Aorta (tissue), 5 donors: ENCODE data around the gene MTFMT. TPM values are rescaled to one million over a fixed set of nuclear protein-coding genes. Genes with fewer than 3 reads are reported as not detected.

Source experiments
- ATAC-seq: fragments of 200-7000 bp; cut with Tn5 transposase; one replicate; pipeline ENCODE4 v1.9.1; 2022; ENCODE audit warnings: moderate library complexity; ENCODE audit not compliant: low FRiP score
- DNase-seq, 2 donors: peaks; one replicate each; pipeline ENCODE4 v3.0.0-alpha.2; 2020
- H3K27ac ChIP-seq, 2 donors: one replicate each; pipeline ENCODE4 v1.5.1; 2013; ENCODE audit warnings: low read length in 2 of 2, mild to moderate bottlenecking in 2 of 2, moderate library complexity in 2 of 2, control low read depth in 1 of 2, inconsistent platforms in 1 of 2, low read depth in 1 of 2
- H3K27me3 ChIP-seq, 2 donors: one replicate each; pipeline ENCODE4 v1.6.1; 2013; ENCODE audit warnings: control low read depth in 1 of 2, low read length in 1 of 2, mild to moderate bottlenecking in 1 of 2, moderate library complexity in 1 of 2; ENCODE audit not compliant: insufficient read depth in 2 of 2, control insufficient read depth in 1 of 2
- H3K36me3 ChIP-seq, 2 donors: one replicate each; pipeline ENCODE4 v1.6.1; 2013; ENCODE audit warnings: control low read depth in 1 of 2, low read length in 1 of 2, mild to moderate bottlenecking in 1 of 2; ENCODE audit not compliant: insufficient read depth in 2 of 2, control insufficient read depth in 1 of 2
- H3K4me1 ChIP-seq, 2 donors: one replicate each; pipeline ENCODE4 v1.6.1; 2013; ENCODE audit warnings: low read length in 2 of 2, control low read depth in 1 of 2, mild to moderate bottlenecking in 1 of 2, moderate library complexity in 1 of 2; ENCODE audit not compliant: insufficient read depth in 2 of 2, control insufficient read depth in 1 of 2
- H3K4me3 ChIP-seq, 2 donors: one replicate each; pipeline ENCODE4 v1.5.1; 2013; ENCODE audit warnings: low read length in 2 of 2, control low read depth in 1 of 2, mild to moderate bottlenecking in 1 of 2
- H3K9me3 ChIP-seq: one replicate; pipeline ENCODE4 v1.6.1; 2013; ENCODE audit warnings: mild to moderate bottlenecking, low read length; ENCODE audit not compliant: control insufficient read depth
- WGBS, 2 donors: extraction: QIAGEN DNeasy Blood & Tissue Kit; methylation state at CpG; one replicate each; pipeline ENCODE4 v1.1.7; 2013; 5-methylcytosine and 5-hydroxymethylcytosine counted together
- intact Hi-C, 2 donors: fragments of 100-400 bp; cut with DNase I; formaldehyde crosslinking; loops; one replicate each; pipeline versions ENCODE4 v1.14.2 to v1.15.0; 2022
- polyA plus RNA-seq, 2 donors: library from polyadenylated mRNA; stranded (reverse); fragments of 200-250 nt; gene quantifications; one replicate each; pipeline ENCODE4 v1.2.3, GENCODE V29; 2013
- total RNA-seq, 2 donors: library from RNA; stranded (reverse); fragmentation: NEBNext Ultra II Directional; extraction: Animal tissue kit (Norgen Biotek cat#: 25700); gene quantifications; one replicate each; pipeline ENCODE4 v1.2.1, GENCODE V29; 2021
- donor health status: healthy with polysubstance abuse.
- donor health status: Bipolar disorder and iron deficiency.
- donor health status: DM: no; HTN: no; CAD: no.
- donor health status: DM: no; HTN: no; CAD: no.
- donor health status: DM: yes; HTN: yes; CAD: no.

MTFMT gene
- total and polyA plus RNA-seq, 4 donors: 6.1 to 15.2 (median 11.1) TPM

- intact Hi-C loops: loop anchor here in 1 of 2 donors (10.0 kb wide), 1 partner anchor 237 kb away; no protein-coding TSS in a partner anchor
- peaks cover 0 to 1% of the 10 kb centered on the region in 2 donors for H3K36me3 ChIP-seq
- H3K27me3 ChIP-seq: no peaks in the 10 kb centered on the region
- WGBS, 2 donors: 89 to 100% methylated on average over 1 of the region's 1 CpG
- DNase-seq (no peak), ATAC-seq (no peak)
- no peaks in the 10 kb centered on the region for H3K9me3 ChIP-seq
- H3K27ac ChIP-seq: no peak overlapping the region
- no peak overlapping the region for H3K4me3 ChIP-seq
- H3K4me1 ChIP-seq: no peaks in the 10 kb centered on the region
These were observed 7.9 kb upstream of the MTFMT start for GRCh38 chr15:65037309-65037708.

DNA sequence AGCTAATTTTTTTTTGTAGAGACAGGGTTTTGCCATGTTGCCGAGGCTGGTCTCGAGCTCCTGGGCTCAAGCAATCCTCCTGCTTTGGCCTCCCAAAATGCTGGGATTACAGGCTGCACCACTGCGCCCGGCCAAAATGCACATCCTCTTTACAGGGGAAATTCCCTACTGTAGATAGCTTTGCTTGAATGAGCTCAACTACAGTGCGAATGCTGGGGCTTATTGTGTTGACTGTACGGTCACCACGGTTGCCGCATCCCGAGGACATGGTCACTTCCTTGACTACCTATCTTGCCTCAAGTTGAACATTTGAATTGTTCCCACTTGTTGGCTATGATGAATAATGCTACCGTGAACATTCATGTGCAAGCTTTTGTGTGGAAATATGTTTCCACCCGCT is 5.3 kb upstream of the MTFMT start:
- H3K4me3 ChIP-seq: no peak overlapping the region
- peaks cover 0 to 1% of the 10 kb centered on the region in 2 donors for H3K36me3 ChIP-seq
- ATAC-seq (no peak), DNase-seq (no peak)
- intact Hi-C loops: loop anchor here (5.0 to 10.0 kb wide), 2 partner anchors 238 to 240 kb away; no protein-coding TSS in a partner anchor
- H3K4me1 ChIP-seq: no peaks in the 10 kb centered on the region
- no peaks in the 10 kb centered on the region for H3K9me3 ChIP-seq
- 90 to 94% methylated on average over 11 of the region's 11 CpGs for WGBS, 2 donors
- no peak overlapping the region for H3K27ac ChIP-seq
- H3K27me3 ChIP-seq: no peaks in the 10 kb centered on the region

DNA sequence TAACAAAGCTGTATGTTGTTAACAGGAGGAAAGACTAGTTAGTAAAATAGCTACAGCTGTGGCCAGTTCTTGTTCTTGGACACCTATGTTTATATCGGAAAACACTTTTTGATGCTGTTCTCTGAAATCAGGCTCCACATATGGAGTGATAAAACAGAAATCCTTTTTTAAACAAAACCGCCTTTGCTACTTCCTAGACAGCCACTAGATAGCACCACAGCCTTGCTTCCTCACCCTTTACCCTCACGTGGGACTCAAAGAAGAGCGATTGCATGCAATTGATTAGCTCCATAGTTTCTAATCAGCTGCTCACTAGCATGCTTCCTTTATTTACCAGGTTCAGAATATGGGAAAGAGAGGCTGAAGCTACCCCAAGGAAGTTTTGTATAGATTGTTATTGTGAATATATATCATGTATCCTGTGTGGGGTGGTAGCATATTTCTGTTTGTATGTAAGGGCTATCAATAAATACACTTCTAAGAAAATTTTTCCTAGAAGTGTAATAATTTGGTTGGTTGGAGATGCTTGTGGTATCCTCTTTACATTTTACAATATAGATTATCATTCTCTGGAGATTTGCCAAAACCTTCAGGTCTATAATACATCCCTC is 4.3 kb upstream of the MTFMT start:
- DNase-seq: no peak
- no peak overlapping the region for H3K27ac ChIP-seq
- H3K36me3 ChIP-seq: no peaks in the 10 kb centered on the region
- intact Hi-C loops: loop anchor here (1.0 to 10.0 kb wide), 3 partner anchors 68 to 241 kb away; no protein-coding TSS in a partner anchor
- WGBS, 2 donors: 3 to 6% methylated on average over 4 of the region's 4 CpGs
- H3K9me3 ChIP-seq: no peaks in the 10 kb centered on the region
- H3K4me3 ChIP-seq: no peak overlapping the region
- H3K27me3 ChIP-seq: no peaks in the 10 kb centered on the region
- H3K4me1 ChIP-seq: no peaks in the 10 kb centered on the region
- peak; percentile 69 for ATAC-seq

GRCh38 chr15:65032801-65033537 is 3.5 kb upstream of the MTFMT start:
- ATAC-seq (peak; percentile 85), DNase-seq (peak; percentile 72 to 87)
- 23 to 27% methylated on average over 13 of the region's 13 CpGs for WGBS, 2 donors
- intact Hi-C loops: loop anchor here (1.0 to 10.0 kb wide), 3 partner anchors 68 to 242 kb away; no protein-coding TSS in a partner anchor
- Histone ChIP-seq H3K36me3 (no peaks in the 10 kb centered on the region), H3K4me1 (no peaks in the 10 kb centered on the region), H3K27ac (no peak overlapping the region), H3K27me3 (no peaks in the 10 kb centered on the region), H3K4me3 (no peak overlapping the region), H3K9me3 (no peaks in the 10 kb centered on the region)

GRCh38 chr15:65029736-65030208 is 333 bp upstream of the MTFMT start:
- 64% methylated on average over 12 of the region's 12 CpGs for WGBS, 2 donors
- no peaks in the 10 kb centered on the region for H3K9me3 ChIP-seq
- peaks cover 0 to 3% of the 10 kb centered on the region in 2 donors for H3K4me1 ChIP-seq
- H3K27ac ChIP-seq: no peak overlapping the region
- intact Hi-C loops: loop anchor here (5.0 to 10.0 kb wide), 2 partner anchors 243 to 245 kb away; no protein-coding TSS in a partner anchor
- H3K4me3 ChIP-seq: peak overlapping the region in 1 of 2 donors; percentile 74
- ATAC-seq: no peak
- DNase-seq: no peak
- no peaks in the 10 kb centered on the region for H3K27me3 ChIP-seq
- H3K36me3 ChIP-seq: no peaks in the 10 kb centered on the region

DNA sequence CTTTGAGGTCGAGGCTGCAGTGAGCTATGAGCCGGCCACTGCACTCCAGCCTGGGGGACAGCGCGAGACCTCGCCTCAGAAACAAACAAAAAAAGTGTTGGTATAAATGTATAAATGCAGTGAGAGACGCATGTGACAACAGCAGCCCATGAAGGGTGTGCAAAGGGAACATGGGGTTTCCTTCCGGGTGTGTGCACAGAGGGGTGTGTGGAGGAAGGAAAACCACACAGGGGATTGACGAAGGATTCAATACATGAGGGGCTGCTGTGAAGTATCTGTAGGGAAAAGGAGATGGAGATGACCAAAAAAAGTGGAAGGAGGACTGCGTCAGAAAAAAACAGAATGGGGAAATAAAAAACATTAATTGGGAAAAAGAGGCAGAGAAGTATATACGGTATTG is 1.1 kb downstream of the MTFMT start:
- ATAC-seq: no peak
- no peak overlapping the region for H3K27ac ChIP-seq

GRCh38 chr15:65027593-65027992 is 1.8 kb downstream of the MTFMT start:
- intact Hi-C loops: no loop called here
- Histone ChIP-seq H3K36me3 (no peaks in the 10 kb centered on the region), H3K27ac (no peak overlapping the region), H3K9me3 (no peaks in the 10 kb centered on the region), H3K4me3 (no peak overlapping the region), H3K4me1 (peaks cover 0 to 3% of the 10 kb centered on the region in 2 donors), H3K27me3 (no peaks in the 10 kb centered on the region)
- no peak for ATAC-seq
- WGBS, 2 donors: 82 to 89% methylated on average over 1 of the region's 1 CpG
- no peak for DNase-seq

More for the DNA sequence above, 1.1 kb downstream of the MTFMT start:
- Histone ChIP-seq H3K4me1 (peaks cover 0 to 3% of the 10 kb centered on the region in 2 donors), H3K36me3 (no peaks in the 10 kb centered on the region), H3K9me3 (no peaks in the 10 kb centered on the region), H3K27me3 (no peaks in the 10 kb centered on the region), H3K4me3 (no peak overlapping the region)
- WGBS, 2 donors: 60 to 62% methylated on average over 10 of the region's 10 CpGs
- DNase-seq: no peak
- intact Hi-C loops: no loop called here

- intact Hi-C loops: no loop called here
- no peak overlapping the region for H3K4me3 ChIP-seq
- no peak for DNase-seq
- no peak overlapping the region for H3K27ac ChIP-seq
- no peaks in the 10 kb centered on the region for H3K36me3 ChIP-seq
- no peaks in the 10 kb centered on the region for H3K27me3 ChIP-seq
- H3K4me1 ChIP-seq: peaks cover 0 to 3% of the 10 kb centered on the region in 2 donors
- 92% methylated on average over 6 of the region's 6 CpGs for WGBS, 2 donors
- H3K9me3 ChIP-seq: no peaks in the 10 kb centered on the region
- ATAC-seq: no peak
These were observed 2.7 kb downstream of the MTFMT start for GRCh38 chr15:65026756-65027155.
